PFSK-1 (cell line): ENCODE results near the gene PAF1.

Experiments
- FOXP2 ChIP-seq: optimal IDR thresholded peaks from 2 replicates; pipeline ENCODE3; 2011; ENCODE audit warnings: borderline replicate concordance, control low read depth, inconsistent platforms; ENCODE audit not compliant: insufficient read depth; ENCODE audit errors: extremely low read length, extremely low read depth
- POLR2AphosphoS5 ChIP-seq: IDR thresholded peaks from 2 replicates; pipeline ENCODE4 v1.6.1; 2012; ENCODE audit warnings: low read depth, mild to moderate bottlenecking, control low read depth, low read length, moderate library complexity
- SIN3A ChIP-seq: IDR thresholded peaks from 2 replicates; pipeline ENCODE4 v1.6.1; 2012; ENCODE audit warnings: mild to moderate bottlenecking, low read length, moderate library complexity, borderline replicate concordance; ENCODE audit not compliant: insufficient read depth
- TAF1 ChIP-seq: IDR thresholded peaks from 2 replicates; pipeline ENCODE4 v1.6.1; 2012; ENCODE audit warnings: low read length, control low read depth, borderline replicate concordance; ENCODE audit not compliant: insufficient read depth
- TF ChIP-seq, protein P1 (sequence below), 2 experiments: IDR thresholded peaks; 2 replicates each; pipeline versions ENCODE4 v1.6.1 to v1.8.0; 2011 to 2012; ENCODE audit warnings: low read depth in 2 of 2, low read length in 2 of 2, control low read depth in 1 of 2, inconsistent platforms in 1 of 2, mild to moderate bottlenecking in 1 of 2, moderate library complexity in 1 of 2; ENCODE audit not compliant: insufficient read depth in 1 of 2

PAF1 gene

DNA sequence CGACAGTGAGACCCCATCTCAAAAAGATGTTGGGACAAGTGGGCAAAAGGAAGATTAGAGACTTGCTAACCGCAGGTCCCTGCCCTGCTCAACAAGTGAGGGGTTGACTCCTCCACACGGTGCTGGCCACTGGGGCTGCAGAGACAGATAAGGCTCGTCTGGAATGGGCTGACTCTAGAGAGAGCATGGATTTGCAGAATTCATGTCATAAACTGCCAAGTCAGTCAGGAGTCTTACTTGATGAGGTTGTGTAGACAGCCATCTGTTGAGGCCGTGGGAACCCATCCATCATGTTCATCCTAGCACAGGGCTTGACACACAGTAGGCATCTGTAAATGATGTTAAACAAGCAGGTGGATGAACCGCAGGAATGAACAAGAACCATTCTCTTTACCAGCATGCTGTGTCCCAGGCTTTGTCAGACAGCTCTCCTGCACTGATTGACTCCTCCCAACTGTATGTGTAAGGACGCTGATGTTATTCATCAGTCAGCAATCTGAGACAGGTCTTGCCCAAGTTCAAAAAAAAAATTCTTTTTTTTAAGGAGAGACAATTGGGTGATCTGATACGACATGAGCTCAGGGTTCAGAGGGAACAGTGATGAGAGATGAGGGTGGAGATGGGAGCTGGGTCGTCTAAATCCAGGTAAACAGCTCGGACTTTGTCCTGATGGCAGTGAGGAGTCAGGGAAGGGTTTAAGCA, 8.8 kb downstream of the PAF1 start:
- TF ChIP-seq, protein P1, sequence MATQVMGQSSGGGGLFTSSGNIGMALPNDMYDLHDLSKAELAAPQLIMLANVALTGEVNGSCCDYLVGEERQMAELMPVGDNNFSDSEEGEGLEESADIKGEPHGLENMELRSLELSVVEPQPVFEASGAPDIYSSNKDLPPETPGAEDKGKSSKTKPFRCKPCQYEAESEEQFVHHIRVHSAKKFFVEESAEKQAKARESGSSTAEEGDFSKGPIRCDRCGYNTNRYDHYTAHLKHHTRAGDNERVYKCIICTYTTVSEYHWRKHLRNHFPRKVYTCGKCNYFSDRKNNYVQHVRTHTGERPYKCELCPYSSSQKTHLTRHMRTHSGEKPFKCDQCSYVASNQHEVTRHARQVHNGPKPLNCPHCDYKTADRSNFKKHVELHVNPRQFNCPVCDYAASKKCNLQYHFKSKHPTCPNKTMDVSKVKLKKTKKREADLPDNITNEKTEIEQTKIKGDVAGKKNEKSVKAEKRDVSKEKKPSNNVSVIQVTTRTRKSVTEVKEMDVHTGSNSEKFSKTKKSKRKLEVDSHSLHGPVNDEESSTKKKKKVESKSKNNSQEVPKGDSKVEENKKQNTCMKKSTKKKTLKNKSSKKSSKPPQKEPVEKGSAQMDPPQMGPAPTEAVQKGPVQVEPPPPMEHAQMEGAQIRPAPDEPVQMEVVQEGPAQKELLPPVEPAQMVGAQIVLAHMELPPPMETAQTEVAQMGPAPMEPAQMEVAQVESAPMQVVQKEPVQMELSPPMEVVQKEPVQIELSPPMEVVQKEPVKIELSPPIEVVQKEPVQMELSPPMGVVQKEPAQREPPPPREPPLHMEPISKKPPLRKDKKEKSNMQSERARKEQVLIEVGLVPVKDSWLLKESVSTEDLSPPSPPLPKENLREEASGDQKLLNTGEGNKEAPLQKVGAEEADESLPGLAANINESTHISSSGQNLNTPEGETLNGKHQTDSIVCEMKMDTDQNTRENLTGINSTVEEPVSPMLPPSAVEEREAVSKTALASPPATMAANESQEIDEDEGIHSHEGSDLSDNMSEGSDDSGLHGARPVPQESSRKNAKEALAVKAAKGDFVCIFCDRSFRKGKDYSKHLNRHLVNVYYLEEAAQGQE (IDR thresholded peaks at IDR 0.05; ENCODE audit: insufficient read depth in 1 of 2, low read depth in 2 of 2, low read length in 2 of 2), result no peak
- TF ChIP-seq TAF1 (no peak), FOXP2 (no peak), POLR2AphosphoS5 (no peak), SIN3A (no peak)

DNA sequence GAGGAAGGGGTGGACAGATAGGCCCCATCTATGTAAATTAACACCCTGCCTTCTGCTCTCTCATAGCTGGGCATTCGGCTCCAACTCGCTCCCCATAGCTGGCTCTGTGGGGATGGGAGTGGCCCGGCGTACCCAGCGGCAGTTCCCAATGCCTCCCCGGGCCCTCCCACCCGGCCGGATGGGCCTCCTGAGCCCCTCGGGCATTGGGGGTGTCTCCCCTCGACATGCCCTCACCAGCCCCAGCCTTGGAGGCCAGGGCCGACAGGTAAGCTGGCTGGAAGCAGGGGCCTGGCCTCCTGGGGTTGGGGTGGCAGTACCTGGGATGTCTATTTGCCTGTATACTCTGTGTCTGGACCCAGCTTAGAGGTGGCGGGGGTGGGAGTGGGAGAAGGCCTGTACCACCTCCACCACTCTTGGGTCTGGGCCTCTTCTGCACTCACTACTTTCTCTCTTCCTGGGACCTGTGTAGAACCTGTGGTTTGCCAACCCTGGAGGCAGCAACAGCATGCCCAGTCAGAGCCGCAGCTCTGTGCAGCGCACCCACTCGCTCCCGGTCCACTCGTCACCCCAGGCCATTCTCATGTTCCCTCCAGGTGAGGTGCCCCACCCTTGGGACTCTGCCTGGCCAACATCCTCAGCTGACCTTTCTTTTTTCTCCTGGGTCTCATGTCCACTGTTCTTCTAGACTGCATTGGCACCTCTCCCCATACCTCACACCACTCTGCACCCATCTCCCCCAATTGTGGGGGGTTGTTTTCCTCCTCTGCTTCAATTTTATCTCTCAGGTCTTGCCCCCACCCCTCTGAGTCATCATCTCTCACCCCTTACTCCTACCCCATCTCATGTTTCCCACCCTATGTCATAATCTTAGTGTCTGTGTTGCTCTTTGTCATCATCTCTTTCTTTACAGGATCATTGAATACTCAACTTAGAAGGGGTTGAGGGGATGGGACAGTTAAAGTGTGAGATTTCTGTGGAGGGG, 10.1 kb downstream of the PAF1 start:
- TF ChIP-seq FOXP2 (no peak), TAF1 (no peak), POLR2AphosphoS5 (no peak), SIN3A (no peak)
- TF ChIP-seq, protein P1 (IDR thresholded peaks at IDR 0.05; ENCODE audit: insufficient read depth in 1 of 2, low read depth in 2 of 2, low read length in 2 of 2), result no peak

DNA sequence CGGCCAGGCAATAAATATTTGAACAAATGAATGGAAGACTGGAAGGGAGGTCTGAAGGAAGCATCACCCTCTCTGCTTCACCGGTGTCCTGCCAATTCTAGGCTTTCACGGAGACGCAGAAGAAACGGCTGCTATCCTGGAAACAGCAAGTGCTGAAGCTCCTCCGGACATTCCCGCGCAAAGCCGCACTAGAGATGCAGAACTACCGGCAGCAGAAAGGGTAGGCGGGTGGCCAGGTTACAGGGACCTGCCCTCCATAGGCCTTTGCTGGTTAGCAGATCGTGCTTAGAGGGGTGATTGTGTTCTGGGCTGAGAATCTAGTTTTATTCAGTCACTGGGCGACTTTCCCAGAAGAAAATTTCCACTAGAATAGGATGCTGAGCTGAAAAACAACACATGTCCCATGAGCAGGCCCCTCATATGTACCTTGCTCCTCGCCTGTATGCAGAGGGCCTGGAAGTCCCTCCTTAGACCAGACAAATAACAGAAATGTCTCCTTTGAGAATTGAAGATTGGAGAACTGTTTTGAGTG, 11.0 kb downstream of the PAF1 start:
- TF ChIP-seq, protein P1 (IDR thresholded peaks at IDR 0.05; ENCODE audit: insufficient read depth in 1 of 2, low read depth in 2 of 2, low read length in 2 of 2), result no peak
- TF ChIP-seq SIN3A (no peak), TAF1 (no peak), POLR2AphosphoS5 (no peak), FOXP2 (no peak)

DNA sequence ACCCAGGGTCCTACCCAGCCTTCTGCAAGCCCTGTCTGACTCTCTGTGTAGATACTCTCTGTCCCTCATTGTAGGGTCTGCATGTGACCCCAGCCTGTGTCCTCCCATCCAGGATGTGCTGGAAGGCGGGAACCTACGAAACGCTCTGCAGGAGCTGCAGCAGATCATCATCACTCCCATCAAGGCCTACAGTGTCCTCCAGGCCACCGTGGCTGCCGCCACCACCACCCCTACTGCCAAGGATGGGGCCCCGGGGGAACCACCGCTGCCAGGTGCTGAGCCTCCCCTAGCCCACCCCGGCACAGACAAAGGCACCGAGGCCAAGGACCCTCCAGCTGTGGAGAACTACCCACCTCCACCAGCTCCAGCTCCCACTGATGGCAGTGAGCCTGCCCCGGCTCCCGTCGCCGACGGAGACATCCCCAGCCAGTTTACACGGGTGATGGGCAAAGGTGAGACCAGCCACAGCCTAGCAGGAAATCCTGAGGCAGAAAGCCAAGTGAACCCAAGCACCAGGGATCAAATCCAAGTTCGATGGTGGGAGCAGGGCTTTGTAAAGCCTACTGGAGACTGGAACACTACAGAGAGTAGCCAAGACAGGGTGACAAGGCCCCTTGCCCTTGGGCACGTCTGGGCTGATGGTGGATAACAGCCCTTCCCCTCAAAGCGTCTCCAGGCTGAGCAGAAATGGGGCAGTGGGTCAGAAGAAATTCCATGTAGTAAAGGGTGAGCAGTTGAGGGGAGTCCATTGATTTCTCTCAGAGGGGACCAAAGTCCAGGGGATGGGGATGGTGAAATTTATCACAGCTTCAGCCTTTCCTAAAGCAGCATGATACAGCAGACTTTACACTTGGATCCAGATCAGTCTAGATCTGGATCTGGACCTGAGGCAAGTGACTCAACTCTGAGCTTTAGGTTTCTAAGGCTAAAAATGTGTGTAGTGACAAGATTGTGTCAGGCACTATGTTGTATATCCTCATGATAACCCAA, 13.2 kb downstream of the PAF1 start:
- TF ChIP-seq SIN3A (no peak), POLR2AphosphoS5 (no peak), FOXP2 (no peak), TAF1 (no peak)
- TF ChIP-seq, protein P1 (IDR thresholded peaks at IDR 0.05; ENCODE audit: insufficient read depth in 1 of 2, low read depth in 2 of 2, low read length in 2 of 2), result no peak
